ENCODE results near the gene SRD5A1.
"Not testable (repeated sequence)": the region's sequence is repeated elsewhere in the genome, so short reads cannot be mapped to it uniquely, and the experiment has no call there.

SRD5A1 gene

GRCh38 chr5:6606884-6607558 is 26.2 kb upstream of the SRD5A1 start:
- DNase-seq, result peak; percentile 88

DNA sequence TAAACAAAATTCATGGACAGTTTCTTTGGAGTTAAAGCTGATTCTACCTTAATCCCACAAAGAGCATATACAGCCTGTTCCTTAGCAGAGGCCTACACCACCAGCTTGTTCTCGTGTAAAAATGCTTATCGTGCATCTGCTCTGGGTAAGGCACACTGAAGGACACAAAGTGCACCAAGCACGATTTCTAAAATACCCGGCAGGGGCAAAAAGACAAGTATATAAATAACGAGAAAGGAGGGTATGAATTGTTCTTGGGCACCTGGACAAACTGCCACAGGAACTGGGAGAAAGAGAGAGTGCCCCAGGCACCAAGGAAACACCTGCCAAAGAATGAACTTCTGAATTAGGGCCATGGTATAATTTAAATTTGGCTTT is 25.7 kb upstream of the SRD5A1 start:
- DNase-seq, result no peak

DNA sequence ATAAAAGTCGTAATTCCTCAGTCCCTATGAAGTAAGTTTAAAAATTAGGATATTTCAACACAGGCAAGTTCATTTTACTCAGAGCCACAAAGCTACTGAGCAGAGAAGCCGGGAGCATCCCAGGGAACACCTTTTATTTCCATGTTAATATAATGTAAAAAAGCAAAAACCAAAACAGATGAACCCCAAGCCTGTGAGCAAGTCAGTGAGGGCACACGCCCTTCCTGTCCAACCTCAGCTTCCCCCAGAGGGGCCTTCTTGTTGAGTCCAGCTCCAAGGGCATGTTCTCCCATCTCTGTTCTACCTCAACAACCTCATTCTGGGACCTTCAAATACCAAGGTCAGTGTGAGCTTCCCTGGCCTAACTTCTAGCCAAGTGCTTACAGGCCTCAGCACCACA is 25.2 kb upstream of the SRD5A1 start:
- no peak for DNase-seq

DNA sequence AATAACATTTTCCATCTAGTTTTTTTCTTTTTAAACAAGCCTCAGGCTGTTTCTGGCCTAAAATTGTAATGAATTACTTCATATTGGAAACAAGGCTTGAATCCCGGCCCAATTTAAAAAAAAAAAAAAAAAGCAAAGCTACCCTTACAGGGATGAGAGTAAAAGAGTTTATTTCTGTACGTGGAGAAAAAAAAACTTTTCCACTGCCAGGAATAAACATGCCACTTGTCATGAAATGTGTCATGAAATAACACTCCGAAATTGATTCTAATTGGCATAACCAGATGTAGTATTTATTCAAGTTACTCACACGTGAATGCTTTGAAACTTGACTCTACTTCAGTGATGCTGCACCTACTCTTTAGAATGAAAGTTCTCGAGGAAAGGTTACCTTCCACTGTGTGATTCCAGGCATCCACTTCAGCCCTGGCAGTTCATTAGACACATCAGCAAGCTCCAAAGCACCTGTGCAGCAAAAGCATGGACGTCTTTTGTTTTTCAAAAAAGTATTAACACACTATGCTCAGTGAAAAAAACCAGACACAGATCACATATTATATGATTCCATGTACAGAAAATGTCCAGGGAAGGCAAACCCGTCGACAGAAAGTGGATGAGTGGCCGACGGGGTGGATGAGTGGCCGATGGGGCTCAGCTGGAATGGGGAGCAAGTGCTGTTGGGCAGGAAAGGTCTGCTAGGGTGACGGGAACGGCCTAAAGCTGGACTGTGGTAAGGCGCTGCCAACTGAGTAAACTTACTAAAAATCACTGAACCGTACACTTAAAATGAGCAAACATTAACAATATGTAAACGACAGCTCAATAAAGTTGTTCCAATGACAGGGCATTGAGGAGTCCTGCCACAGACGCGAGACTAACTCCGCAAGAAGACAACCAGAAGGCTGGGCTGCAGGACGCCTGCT is 21.6 kb upstream of the SRD5A1 start:
- no peak for DNase-seq

DNA sequence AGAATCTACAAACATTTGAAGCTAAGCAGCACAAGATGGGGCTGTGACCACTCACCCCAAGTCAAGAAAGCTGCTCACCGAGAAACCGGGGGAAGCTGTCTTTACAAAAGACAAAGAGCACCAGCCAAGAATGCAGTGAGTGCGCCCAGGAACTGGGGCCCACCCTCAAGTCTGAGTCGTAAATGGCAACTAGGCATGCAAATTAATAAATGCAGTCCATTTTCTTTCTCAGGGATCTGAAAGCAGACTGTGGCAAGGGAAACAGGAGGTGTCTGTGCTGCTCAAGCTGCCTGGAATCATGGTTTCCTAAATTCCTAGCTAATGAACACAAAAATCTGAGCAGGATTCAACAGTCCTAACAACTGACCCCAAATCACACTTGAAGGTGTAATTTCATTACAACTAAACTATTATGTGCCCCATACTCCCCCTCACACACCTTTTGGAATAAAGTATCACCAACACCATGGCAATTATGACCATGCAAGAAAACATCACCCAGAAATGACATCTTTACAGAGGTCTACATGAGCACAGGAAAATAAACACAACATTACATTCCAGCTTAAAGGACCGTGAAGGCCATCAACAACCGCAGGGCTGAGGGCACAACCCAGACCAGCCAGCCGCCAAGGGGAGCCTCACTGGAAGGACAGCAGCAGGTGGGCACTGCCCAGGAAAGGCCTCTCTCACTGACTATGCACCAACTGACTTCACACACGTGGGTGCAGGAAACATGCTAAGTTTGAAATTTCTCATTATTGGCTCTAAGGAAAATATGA is 18.0 kb upstream of the SRD5A1 start:
- no peak for DNase-seq

DNA sequence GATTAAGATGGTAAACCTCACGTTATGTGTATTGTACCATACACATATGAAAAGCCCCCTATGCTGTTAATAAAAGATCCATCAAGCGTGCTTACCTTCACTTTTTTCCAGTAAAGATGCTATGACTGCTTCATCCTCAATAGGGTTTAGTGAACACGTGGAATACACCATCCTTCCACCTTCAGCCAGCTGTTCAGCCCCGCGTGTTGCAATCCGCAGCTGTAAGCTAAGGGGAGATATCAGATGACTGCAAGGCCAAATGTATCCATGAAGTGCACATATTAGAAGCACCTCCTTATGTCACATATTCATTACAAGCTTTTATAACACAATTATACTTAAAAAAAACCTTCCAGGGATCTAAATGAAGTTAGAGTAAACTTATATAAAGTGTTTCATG is 16.6 kb upstream of the SRD5A1 start:
- no peak for DNase-seq

- no peak for DNase-seq
These were observed 10.0 kb upstream of the SRD5A1 start for GRCh38 chr5:6623228-6623627.

GRCh38 chr5:6623941-6624340 is 9.3 kb upstream of the SRD5A1 start:
- no peak for DNase-seq

DNA sequence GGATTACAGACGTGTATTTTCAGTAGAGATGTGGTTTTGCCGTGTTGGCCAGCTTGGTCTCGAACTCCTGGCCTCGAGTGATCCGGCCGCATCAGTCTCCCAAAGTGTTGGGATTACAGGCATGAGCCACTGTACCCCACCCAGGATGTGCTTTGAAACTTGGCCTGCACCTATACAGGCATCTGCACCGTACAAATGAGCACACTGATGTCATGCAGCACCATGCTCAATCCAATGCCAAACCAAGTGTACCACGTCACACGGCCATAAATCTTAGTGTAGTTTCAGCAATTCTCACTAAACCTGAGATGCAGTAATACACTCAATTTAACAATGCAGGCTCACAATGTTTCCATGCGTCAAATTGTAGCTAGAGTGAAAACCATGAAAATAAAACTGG is 6.7 kb upstream of the SRD5A1 start:
- DNase-seq, result no peak

- peak; percentile 22 for DNase-seq
These were observed 1.8 kb upstream of the SRD5A1 start for GRCh38 chr5:6631441-6631840.

GRCh38 chr5:6632324-6632887 is 834 bp upstream of the SRD5A1 start:
- no peak for DNase-seq

DNA sequence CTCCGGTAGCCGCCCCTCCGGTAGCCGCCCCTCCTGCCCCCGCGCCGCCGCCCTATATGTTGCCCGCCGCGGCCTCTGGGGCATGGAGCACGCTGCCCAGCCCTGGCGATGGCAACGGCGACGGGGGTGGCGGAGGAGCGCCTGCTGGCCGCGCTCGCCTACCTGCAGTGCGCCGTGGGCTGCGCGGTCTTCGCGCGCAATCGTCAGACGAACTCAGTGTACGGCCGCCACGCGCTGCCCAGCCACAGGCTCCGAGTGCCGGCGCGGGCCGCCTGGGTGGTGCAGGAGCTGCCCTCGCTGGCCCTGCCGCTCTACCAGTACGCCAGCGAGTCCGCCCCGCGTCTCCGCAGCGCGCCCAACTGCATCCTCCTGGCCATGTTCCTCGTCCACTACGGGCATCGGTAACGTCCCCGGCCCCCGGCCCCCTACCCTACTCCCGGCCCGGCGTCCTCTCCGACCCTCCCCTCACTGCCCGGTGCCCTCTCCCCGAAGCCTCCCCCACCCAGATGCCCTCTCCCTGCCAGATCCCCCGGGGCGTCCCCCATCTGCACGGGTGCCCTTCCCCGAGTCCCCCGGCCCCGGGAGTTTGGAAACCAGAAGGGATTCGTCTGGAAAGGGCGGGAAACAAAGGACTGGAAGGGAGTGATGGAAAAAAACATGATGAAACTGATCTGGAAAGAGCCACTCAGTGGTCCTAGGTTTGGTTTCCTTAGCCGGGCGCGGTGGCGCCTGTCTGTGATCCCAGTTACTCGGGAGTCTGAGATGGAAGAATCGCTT is 417 bp downstream of the SRD5A1 start:
- DNase-seq, result no peak

DNA sequence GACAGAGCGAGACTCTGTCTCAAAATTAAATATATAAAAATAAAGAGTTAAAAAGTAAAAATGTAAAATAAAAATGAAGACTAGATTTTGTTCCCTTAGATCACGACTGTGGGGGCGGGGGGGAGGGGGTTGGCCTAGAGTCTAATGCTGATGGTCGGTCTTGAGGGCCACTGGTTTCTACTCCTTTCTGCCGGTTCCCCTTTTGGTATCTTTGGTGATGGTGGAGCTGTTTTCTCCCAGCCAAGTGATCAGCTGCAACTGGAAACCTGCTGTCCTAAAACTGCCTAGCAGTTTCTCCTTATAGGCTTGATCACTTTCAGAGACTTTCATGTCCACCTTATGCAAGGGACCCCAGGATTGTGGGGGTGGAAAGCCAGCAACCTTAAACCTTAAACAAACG is 1.1 kb downstream of the SRD5A1 start:
- DNase-seq, result peak; percentile 31

DNA sequence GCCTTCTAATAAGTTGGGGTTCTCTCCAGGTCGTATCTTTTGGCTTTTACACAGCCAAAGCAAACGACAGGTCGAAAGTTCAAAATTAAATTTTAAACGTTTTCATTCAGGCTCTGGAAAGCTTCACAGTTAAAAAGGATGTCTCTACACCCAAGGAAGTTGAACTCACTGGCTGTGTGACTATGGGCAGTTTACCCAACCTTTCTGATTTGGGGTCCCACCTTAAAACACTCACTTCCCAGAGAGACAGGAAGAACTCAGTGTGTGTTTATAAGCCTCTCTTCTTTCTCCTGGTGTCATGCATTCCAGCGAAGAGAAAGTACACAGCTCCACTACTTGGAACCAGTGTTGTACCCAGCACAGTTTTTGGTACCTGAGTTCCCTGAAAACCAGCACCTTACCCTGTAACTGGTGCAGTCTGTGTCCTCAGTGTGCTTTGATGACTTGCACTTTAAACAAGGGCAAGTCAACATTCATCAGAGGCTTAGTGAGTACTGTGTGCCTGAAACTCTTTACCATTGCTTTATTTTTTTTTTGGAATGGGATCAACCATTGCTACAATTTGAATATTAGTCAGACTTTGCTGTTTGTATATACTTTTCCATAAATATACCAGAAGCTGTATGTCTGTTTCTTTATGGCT is 1.7 kb downstream of the SRD5A1 start:
- DNase-seq, result no peak

- no peak for DNase-seq
These were observed 3.1 kb downstream of the SRD5A1 start for GRCh38 chr5:6636293-6636692.

DNA sequence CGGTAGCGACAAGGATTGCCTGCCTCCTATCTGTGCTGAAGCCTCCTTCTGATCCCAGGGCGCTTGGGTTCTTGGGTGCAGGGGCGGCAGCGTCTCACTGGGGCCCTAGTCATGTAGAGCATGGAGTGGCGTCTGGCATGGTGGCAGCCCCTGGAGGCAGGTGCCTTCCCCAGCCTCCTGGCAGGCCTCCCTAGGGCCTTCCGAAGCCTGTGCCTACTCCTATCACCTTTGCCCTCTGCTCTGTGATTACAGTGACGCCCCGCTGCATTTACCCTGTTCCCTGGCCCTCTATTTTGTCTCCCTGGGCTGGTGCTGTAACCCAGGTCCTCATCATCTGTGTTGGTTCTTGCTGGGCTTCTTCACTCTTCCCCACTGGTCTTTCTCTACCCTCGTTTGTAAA is 3.8 kb downstream of the SRD5A1 start:
- no peak for DNase-seq

- DNase-seq, result no peak
These were observed 4.3 kb downstream of the SRD5A1 start for GRCh38 chr5:6637590-6637989.

- no peak for DNase-seq
These were observed 5.0 kb downstream of the SRD5A1 start for GRCh38 chr5:6638236-6638635.

DNA sequence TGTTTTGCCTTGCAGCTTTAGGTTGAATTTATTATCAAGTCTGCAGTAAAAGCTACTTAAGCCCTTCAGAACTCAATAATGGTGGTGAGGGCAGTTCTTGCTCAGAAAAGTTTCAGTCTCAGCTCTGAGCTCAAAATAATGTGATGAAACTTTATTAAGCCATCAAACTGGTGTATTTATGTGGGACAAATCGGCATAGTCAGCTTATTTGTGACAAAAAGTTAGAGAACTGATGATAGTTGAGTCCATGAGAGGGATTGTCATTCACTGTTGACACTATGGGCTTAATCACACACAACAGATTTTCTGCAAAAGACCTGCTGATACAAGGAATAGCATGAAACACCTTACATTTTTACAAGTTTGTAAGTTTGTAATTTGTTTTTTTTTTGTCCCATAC is 9.4 kb downstream of the SRD5A1 start:
- DNase-seq, result no peak

DNA sequence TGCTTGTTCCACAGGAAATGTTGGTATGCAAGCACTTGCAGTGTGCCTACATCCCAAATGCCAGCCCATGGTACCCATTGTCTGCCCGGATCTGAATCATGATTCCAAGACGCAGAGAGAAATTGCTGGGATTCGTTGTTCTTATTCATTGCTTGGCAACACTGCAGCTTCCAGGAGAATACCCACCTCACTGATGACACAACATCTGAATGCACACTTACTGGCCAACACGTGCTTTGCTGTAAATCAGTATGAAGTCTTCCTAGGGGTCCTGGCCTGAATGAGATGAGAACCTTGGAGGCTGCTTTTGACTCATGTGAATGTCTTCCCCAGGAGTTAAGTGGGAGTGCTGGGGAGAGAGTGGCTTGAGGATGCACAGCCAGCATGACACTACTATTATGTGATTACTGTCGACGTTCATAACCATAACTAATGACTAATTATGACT is 11.6 kb downstream of the SRD5A1 start:
- no peak for DNase-seq

- not testable (repeated sequence) for DNase-seq
These were observed 12.5 kb downstream of the SRD5A1 start for GRCh38 chr5:6645571-6646362.
